Immature natural killer cell (primary cell): ENCODE measurements around the gene KBTBD8. TPM values are rescaled to one million over a fixed set of nuclear protein-coding genes. Genes with fewer than 3 reads are reported as not detected.

ENCODE experiments used
- DNase-seq, 3 donors: peaks; one replicate each; pipeline ENCODE4 v3.0.0; 2022; ENCODE audit warnings: mixed read lengths in 1 of 3
- H3K27ac Mint-ChIP-seq, 6 donors: one replicate each; pipeline ENCODE4 v1.8.0; 2020; ENCODE audit warnings: mixed read lengths in 6 of 6, mild to moderate bottlenecking in 5 of 6, inconsistent platforms in 4 of 6, moderate library complexity in 3 of 6
- H3K27me3 Mint-ChIP-seq, 3 donors: one replicate each; pipeline ENCODE4 v1.8.0; 2020 to 2021; ENCODE audit warnings: low read depth in 3 of 3, mild to moderate bottlenecking in 3 of 3, mixed read lengths in 3 of 3, moderate library complexity in 3 of 3, inconsistent platforms in 1 of 3
- H3K36me3 Mint-ChIP-seq, 3 donors: one replicate each; pipeline ENCODE4 v1.8.0; 2020; ENCODE audit warnings: mixed read lengths in 3 of 3, inconsistent platforms in 2 of 3, mild to moderate bottlenecking in 2 of 3
- H3K4me1 Mint-ChIP-seq, 2 donors: one replicate each; pipeline ENCODE4 v1.8.0; 2020; ENCODE audit warnings: inconsistent platforms in 2 of 2, mild to moderate bottlenecking in 2 of 2, mixed read lengths in 2 of 2, moderate library complexity in 1 of 2
- H3K4me3 Mint-ChIP-seq, 5 donors: one replicate each; pipeline ENCODE4 v1.8.0; 2020; ENCODE audit warnings: mild to moderate bottlenecking in 5 of 5, mixed read lengths in 5 of 5, inconsistent platforms in 3 of 5, moderate library complexity in 3 of 5
- H3K9me3 Mint-ChIP-seq, 6 donors: one replicate each; pipeline ENCODE4 v1.8.0; 2020; ENCODE audit warnings: mild to moderate bottlenecking in 6 of 6, mixed read lengths in 6 of 6, inconsistent platforms in 4 of 6, moderate library complexity in 3 of 6
- polyA plus RNA-seq, 3 donors: library from polyadenylated mRNA; unstranded; fragments of 300-500 nt; fragmentation: Illumina TruSeq; gene quantifications; one replicate each; pipeline ENCODE4 v1.2.3, GENCODE V29; 2021

KBTBD8 gene
- polyA plus RNA-seq, 3 donors from 2014 or later, result 2.8 to 4.0 (median 3.0) TPM

DNA sequence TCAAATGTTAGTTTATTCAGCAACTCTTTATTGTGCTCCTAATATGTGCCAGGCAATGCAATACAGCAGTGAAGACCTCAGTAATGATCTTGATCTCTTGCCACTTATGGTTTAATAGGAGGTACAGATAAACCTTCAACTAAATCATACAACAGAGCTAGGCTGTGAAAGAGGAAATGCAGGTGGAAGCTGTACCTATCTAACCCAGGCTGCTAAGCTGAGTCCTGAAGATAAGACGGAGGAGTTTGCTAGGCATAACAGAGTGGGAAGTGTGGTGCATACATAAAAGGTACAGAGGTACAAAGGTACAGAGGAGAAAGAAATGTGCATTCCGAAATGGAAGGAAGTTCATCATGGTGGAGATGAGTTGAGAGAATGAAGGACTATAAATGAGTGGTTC lies 35.0 kb downstream of the KBTBD8 start:
- Mint-ChIP-seq H3K36me3 (peaks cover 0 to 4% (median 0%) of the 10 kb centered on the region in 3 donors), H3K27me3 (no peaks in the 10 kb centered on the region), H3K9me3 (no peaks in the 10 kb centered on the region), H3K27ac (no peak overlapping the region), H3K4me1 (peaks cover 0 to 3% of the 10 kb centered on the region in 2 donors), H3K4me3 (no peak overlapping the region)
- DNase-seq, result no peak

DNA sequence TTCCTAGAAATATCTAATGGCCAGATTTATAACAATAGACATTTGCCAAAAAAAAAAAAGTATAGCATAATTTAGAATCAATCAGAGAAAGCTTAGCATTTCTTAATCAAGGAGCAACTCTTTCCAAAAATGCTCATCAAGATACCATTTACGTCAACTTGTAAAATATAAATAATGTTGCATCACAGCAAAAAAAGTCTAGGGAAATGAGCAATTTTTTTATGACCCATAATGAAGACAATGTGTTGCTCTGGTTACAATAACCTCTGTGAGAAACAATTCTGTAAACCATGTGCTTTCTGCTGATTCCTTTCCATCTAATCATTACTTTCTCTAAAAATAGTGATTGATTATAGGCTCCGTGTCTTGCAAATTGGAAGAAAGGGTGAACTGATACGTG lies 36.3 kb downstream of the KBTBD8 start:
- no peak for DNase-seq

DNA sequence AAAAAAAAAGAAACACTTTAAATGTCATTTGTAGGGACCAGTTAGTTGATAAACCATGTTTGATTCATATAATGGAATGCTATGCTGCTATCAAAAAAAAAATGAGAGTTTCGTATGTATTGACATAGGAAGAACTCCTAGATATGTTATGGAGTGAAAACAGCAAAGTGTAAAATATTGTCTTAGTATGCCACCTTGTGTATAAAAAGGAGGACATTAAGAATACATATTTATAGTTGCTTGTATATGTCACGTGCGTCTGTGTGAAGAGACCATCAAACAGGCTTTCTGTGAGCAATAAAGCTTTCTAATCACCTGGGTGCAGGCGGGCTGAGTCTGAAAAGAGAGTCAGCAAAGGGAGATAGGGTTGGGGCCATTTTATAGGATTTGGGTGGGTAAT lies 39.5 kb downstream of the KBTBD8 start:
- no peaks in the 10 kb centered on the region for H3K36me3 Mint-ChIP-seq
- DNase-seq, result no peak
- H3K9me3 Mint-ChIP-seq, result no peaks in the 10 kb centered on the region
- no peak overlapping the region for H3K4me3 Mint-ChIP-seq
- H3K27ac Mint-ChIP-seq, result no peak overlapping the region
- no peaks in the 10 kb centered on the region for H3K27me3 Mint-ChIP-seq
- H3K4me1 Mint-ChIP-seq, result no peaks in the 10 kb centered on the region

More for the DNA sequence above, 36.3 kb downstream of the KBTBD8 start:
- peaks cover 0 to 4% (median 0%) of the 10 kb centered on the region in 3 donors for H3K36me3 Mint-ChIP-seq
- H3K4me1 Mint-ChIP-seq, result no peaks in the 10 kb centered on the region
- H3K27me3 Mint-ChIP-seq, result no peaks in the 10 kb centered on the region
- H3K4me3 Mint-ChIP-seq, result no peak overlapping the region
- H3K9me3 Mint-ChIP-seq, result no peaks in the 10 kb centered on the region
- no peak overlapping the region for H3K27ac Mint-ChIP-seq

DNA sequence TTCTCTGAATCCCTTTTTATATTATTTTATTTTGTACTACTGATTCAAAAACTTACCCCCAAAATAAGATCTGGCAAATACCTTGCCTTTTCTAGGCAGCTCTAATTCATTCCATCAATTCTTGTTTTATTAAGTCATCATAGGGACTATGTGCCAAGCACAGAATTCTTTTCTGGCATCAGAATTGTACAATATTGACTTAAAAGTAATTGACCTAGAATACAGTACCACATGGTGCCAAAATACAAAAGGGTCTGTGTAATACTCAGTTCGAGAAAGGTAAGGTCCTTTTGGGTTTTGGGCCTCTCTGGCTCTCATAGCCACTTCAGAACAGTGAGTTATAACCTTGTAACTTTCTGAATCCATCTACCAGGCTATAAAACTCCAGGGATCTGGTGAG lies 46.2 kb downstream of the KBTBD8 start:
- Mint-ChIP-seq H3K36me3 (no peaks in the 10 kb centered on the region), H3K4me3 (no peak overlapping the region), H3K27ac (no peak overlapping the region), H3K9me3 (peaks cover 0 to 2% (median 0%) of the 10 kb centered on the region in 6 donors), H3K4me1 (peaks cover 2 to 7% of the 10 kb centered on the region in 2 donors), H3K27me3 (peaks cover 0 to 5% (median 2%) of the 10 kb centered on the region in 3 donors)
- DNase-seq, result no peak

DNA sequence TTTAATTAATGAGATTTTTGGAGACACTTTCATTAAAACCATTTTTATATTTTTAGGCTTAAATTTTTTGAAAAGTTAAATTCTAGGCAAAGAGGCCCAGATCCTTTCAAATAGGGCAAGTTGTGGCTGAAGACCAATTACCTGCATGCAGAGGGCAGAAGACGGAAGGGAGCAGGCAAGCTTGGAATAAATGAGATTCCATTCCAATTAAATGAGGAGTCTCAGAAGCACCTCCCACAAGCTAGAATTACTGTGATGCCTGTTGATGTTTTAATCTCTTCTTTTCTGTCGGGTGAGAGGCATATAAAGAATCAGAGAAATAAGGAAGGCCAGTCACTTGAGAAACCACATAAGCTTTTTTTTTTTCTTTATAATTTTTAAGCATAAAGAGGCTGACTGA lies 46.8 kb downstream of the KBTBD8 start:
- Mint-ChIP-seq H3K4me3 (no peak overlapping the region), H3K9me3 (peaks cover 0 to 4% (median 0%) of the 10 kb centered on the region in 6 donors), H3K4me1 (peaks cover 2 to 7% of the 10 kb centered on the region in 2 donors), H3K27me3 (peaks cover 0 to 5% (median 2%) of the 10 kb centered on the region in 3 donors), H3K36me3 (no peaks in the 10 kb centered on the region), H3K27ac (no peak overlapping the region)
- DNase-seq, result no peak

DNA sequence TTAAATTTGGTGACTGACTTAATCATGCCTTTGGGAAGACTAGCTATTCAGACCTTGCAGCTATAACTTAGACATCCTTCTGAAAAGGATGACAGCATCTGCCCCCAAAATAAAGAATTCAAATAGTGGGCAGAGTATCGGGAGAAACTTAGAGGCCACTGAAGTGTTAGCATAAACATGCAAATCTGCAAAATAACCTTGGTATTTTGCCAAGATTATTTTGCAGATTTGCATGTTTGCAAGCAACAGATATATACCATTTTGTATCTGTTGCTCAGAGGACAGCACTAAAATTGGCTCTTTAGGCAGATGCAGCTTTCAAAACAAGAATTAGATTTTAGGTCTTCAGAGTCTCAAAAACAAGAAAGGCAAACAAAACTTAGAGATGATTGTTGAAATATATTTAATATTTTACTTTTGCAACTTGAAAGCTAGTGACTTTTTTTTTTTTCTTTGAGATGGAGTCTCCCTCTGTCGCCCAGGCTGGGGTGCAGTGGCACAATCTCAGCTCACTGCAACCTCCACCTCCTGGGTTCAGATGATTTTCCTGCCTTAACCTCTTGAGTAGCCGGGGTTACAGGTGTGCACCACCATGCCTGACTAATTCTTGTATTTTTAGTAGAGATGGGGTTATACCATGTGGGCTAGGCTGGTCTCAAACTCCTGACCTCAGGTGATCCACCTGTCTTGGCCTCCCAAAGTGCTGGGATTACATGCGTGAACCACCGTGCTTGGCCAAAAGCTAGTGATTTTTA lies 47.8 kb downstream of the KBTBD8 start:
- peaks cover 0 to 5% (median 5%) of the 10 kb centered on the region in 3 donors for H3K27me3 Mint-ChIP-seq
- H3K27ac Mint-ChIP-seq, result no peak overlapping the region
- H3K4me3 Mint-ChIP-seq, result no peak overlapping the region
- no peak for DNase-seq
- H3K4me1 Mint-ChIP-seq, result peaks cover 2 to 7% of the 10 kb centered on the region in 2 donors
- H3K9me3 Mint-ChIP-seq, result peaks cover 0 to 7% (median 0%) of the 10 kb centered on the region in 6 donors
- H3K36me3 Mint-ChIP-seq, result no peaks in the 10 kb centered on the region

DNA sequence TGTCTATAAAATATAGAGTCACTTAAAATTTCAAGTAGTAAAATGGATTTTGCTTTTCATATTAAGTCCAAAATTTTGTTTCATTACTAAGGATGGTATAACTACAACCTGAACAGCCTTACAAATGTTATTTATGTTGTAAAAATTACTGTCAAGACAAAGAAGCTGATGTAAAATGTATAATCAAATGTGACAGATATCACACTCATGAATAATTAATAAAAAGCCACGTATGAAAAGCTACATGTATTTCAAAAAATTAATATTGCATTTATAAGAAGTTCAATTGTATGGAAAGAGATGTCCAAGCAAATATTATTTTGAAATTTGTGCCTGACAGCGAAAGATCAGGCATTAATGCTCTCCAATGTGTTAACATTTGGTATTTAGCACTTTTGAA lies 48.9 kb downstream of the KBTBD8 start:
- H3K36me3 Mint-ChIP-seq, result no peaks in the 10 kb centered on the region
- peaks cover 2 to 7% of the 10 kb centered on the region in 2 donors for H3K4me1 Mint-ChIP-seq
- no peak overlapping the region for H3K4me3 Mint-ChIP-seq

DNA sequence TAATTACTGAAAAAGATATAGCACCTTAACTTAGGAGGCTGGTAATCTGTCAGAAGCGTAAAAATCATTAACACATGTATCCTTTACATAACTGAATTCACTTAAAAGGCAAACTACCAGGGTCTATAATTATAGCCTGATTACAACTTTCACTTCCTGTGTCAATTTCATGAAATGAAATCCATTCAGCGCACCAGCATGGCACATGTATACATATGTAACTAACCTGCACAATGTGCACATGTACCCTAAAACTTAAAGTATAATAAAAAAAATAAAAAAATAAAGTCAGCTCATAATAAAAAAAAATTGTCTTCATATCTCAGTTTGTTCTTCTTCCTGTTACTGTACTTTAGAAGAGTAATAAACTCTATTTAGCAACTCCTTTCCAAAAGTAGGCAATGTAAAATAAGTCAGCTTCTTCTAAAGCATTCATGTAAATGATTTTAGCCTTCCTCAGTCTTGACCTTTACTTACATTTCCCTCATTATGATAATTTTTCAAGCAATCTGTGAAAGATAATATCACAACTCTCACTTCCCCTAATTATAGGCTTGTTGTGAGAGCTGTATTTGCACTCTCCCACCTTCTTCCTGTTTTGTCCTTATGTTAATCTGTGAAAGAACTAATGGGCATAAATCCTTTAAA lies 50.1 kb downstream of the KBTBD8 start:
- DNase-seq, result no peak
- peaks cover 0 to 7% (median 0%) of the 10 kb centered on the region in 6 donors for H3K9me3 Mint-ChIP-seq
- no peak overlapping the region for H3K4me3 Mint-ChIP-seq
- H3K4me1 Mint-ChIP-seq, result peaks cover 2 to 7% of the 10 kb centered on the region in 2 donors
- H3K27ac Mint-ChIP-seq, result no peak overlapping the region
- no peaks in the 10 kb centered on the region for H3K36me3 Mint-ChIP-seq
- H3K27me3 Mint-ChIP-seq, result peaks cover 0 to 5% (median 5%) of the 10 kb centered on the region in 3 donors

More for the DNA sequence above, 48.9 kb downstream of the KBTBD8 start:
- DNase-seq, result no peak
- peaks cover 0 to 5% (median 5%) of the 10 kb centered on the region in 3 donors for H3K27me3 Mint-ChIP-seq
- H3K27ac Mint-ChIP-seq, result no peak overlapping the region
- peaks cover 0 to 7% (median 0%) of the 10 kb centered on the region in 6 donors for H3K9me3 Mint-ChIP-seq

DNA sequence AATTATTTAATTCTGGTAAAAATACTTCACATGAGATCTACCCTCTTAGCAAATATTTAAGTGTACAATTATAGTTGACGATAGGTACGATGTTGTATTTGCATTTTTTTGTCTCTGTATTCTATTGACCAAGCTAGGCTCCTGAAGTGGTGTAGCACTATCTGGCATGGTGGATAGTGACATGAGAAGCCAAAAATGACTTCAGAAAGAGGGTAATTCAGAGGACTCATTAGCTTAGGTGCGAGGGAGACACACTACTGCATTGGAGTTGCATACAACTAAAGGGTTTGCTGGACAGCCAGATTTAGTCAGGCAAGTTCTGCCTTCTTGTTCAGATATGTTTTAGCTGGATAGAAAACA lies 50.6 kb downstream of the KBTBD8 start:
- peaks cover 0 to 7% (median 0%) of the 10 kb centered on the region in 6 donors for H3K9me3 Mint-ChIP-seq
- H3K4me3 Mint-ChIP-seq, result no peak overlapping the region
- no peak overlapping the region for H3K27ac Mint-ChIP-seq
- H3K36me3 Mint-ChIP-seq, result no peaks in the 10 kb centered on the region
- H3K4me1 Mint-ChIP-seq, result peaks cover 2 to 7% of the 10 kb centered on the region in 2 donors
- DNase-seq, result no peak
- H3K27me3 Mint-ChIP-seq, result peaks cover 0 to 5% (median 2%) of the 10 kb centered on the region in 3 donors

DNA sequence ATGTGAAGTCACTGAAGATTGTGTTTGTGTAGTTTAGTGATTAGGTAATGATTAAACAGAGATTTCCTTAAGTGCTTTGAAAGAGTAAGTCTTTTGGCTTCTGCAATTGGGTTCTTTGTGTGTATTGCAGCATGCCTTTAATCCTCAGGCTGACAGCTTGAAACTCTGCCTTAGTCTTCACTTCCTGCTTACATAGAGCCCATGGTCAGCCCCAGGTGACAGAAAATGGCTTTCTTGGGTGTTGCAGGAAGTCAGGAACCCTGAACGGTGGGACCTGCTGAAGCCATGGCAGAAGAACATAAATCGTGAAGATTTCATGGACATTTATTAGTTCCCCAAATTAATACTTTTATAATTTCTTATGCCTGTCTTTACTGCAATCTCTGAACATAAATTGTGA lies 61.3 kb downstream of the KBTBD8 start:
- H3K27me3 Mint-ChIP-seq, result peaks cover 2 to 10% (median 7%) of the 10 kb centered on the region in 3 donors
- no peaks in the 10 kb centered on the region for H3K4me1 Mint-ChIP-seq
- no peak overlapping the region for H3K4me3 Mint-ChIP-seq
- H3K27ac Mint-ChIP-seq, result no peak overlapping the region
- H3K36me3 Mint-ChIP-seq, result no peaks in the 10 kb centered on the region
- peaks cover 0 to 22% (median 3%) of the 10 kb centered on the region in 6 donors for H3K9me3 Mint-ChIP-seq
- no peak for DNase-seq
